H9 (cell line): ENCODE data around the gene GOLGA3. TPM values are rescaled to one million over a fixed set of nuclear protein-coding genes. Genes with fewer than 3 reads are reported as not detected.

Experiments used
- DNase-seq: peaks from one replicate; pipeline ENCODE4 v3.0.0-alpha.2; 2017
- H2AFZ ChIP-seq: one replicate; pipeline ENCODE4 v1.6.1; 2013; ENCODE audit warnings: mild to moderate bottlenecking, low read length, control low read depth, moderate library complexity
- H2AK5ac ChIP-seq: 2 replicates; pipeline ENCODE4 v1.6.1; 2013; ENCODE audit warnings: low read length, control low read depth, mixed read lengths; ENCODE audit not compliant: insufficient read length
- H2BK120ac ChIP-seq: one replicate; pipeline ENCODE4 v1.6.1; 2013; ENCODE audit warnings: low read depth, mild to moderate bottlenecking, low read length, control low read depth, inconsistent platforms; ENCODE audit not compliant: poor library complexity, severe bottlenecking
- H2BK12ac ChIP-seq: 2 replicates; pipeline ENCODE4 v1.6.1; 2013; ENCODE audit warnings: low read length, control low read depth, mixed read lengths, low read depth; ENCODE audit not compliant: insufficient read length
- H2BK15ac ChIP-seq: 2 replicates; pipeline ENCODE4 v1.6.1; 2013; ENCODE audit warnings: low read depth, low read length, control low read depth
- H2BK20ac ChIP-seq: one replicate; pipeline ENCODE4 v1.6.1; 2013; ENCODE audit warnings: low read depth, mild to moderate bottlenecking, low read length, control low read depth, inconsistent platforms; ENCODE audit not compliant: poor library complexity, severe bottlenecking
- H2BK5ac ChIP-seq: 2 replicates; pipeline ENCODE4 v1.6.1; 2013; ENCODE audit warnings: low read length, control low read depth, mixed read lengths; ENCODE audit not compliant: insufficient read length
- H3K14ac ChIP-seq: 2 replicates; pipeline ENCODE4 v1.6.1; 2013; ENCODE audit warnings: low read length, control low read depth; ENCODE audit not compliant: insufficient read depth
- H3K18ac ChIP-seq: 2 replicates; pipeline ENCODE4 v1.6.1; 2013; ENCODE audit warnings: low read depth, mild to moderate bottlenecking, mixed read lengths, low read length, control low read depth; ENCODE audit not compliant: insufficient read length
- H3K23ac ChIP-seq: 2 replicates; pipeline ENCODE4 v1.6.1; 2013; ENCODE audit warnings: low read length, control low read depth, mixed read lengths, low read depth; ENCODE audit not compliant: insufficient read length
- H3K23me2 ChIP-seq: 2 replicates; pipeline ENCODE4 v1.6.1; 2013; ENCODE audit warnings: low read depth, mild to moderate bottlenecking, mixed read lengths, low read length, control low read depth; ENCODE audit not compliant: insufficient read length, poor library complexity, severe bottlenecking
- H3K27ac ChIP-seq: 2 replicates; pipeline ENCODE4 v1.5.1; 2013; ENCODE audit warnings: low read length, control low read depth, mixed read lengths, low read depth; ENCODE audit not compliant: insufficient read length
- H3K27me3 ChIP-seq: 2 replicates; pipeline ENCODE4 v1.6.1; 2013; ENCODE audit warnings: low read length, control low read depth, inconsistent platforms; ENCODE audit not compliant: insufficient read depth
- H3K4ac ChIP-seq: 2 replicates; pipeline ENCODE4 v1.6.1; 2013; ENCODE audit warnings: low read depth, mild to moderate bottlenecking, control low read depth, inconsistent platforms, low read length, moderate library complexity
- H3K4me1 ChIP-seq: 2 replicates; pipeline ENCODE4 v1.6.1; 2013; ENCODE audit warnings: low read length, control low read depth, inconsistent platforms; ENCODE audit not compliant: insufficient read depth
- H3K4me2 ChIP-seq: 2 replicates; pipeline ENCODE4 v1.6.1; 2013; ENCODE audit warnings: low read length, control low read depth, mixed read lengths; ENCODE audit not compliant: insufficient read length, insufficient read depth
- H3K56ac ChIP-seq: 2 replicates; pipeline ENCODE4 v1.6.1; 2013; ENCODE audit warnings: low read depth, mild to moderate bottlenecking, mixed read lengths, low read length, control low read depth; ENCODE audit not compliant: insufficient read length
- H3K79me1 ChIP-seq: 2 replicates; pipeline ENCODE4 v1.6.1; 2013; ENCODE audit warnings: low read depth, mild to moderate bottlenecking, moderate library complexity, low read length, control low read depth, inconsistent platforms; ENCODE audit not compliant: insufficient read depth, poor library complexity, severe bottlenecking
- H3K79me2 ChIP-seq: 2 replicates; pipeline ENCODE4 v1.6.1; 2013; ENCODE audit warnings: low read length, control low read depth, inconsistent platforms; ENCODE audit not compliant: insufficient read depth
- H3K9ac ChIP-seq: 2 replicates; pipeline ENCODE4 v1.6.1; 2013; ENCODE audit warnings: low read length, control low read depth, mixed read lengths; ENCODE audit not compliant: insufficient read length; ENCODE audit errors: extremely low read depth
- H3K9me3 ChIP-seq: one replicate; pipeline ENCODE4 v1.6.1; 2013; ENCODE audit warnings: low read depth, low read length, inconsistent platforms; ENCODE audit not compliant: control insufficient read depth
- H3T11ph ChIP-seq: one replicate; pipeline ENCODE4 v1.6.1; 2013; ENCODE audit warnings: mild to moderate bottlenecking, low read length, control low read depth, inconsistent platforms
- H4K20me1 ChIP-seq: one replicate; pipeline ENCODE4 v1.6.1; 2013; ENCODE audit not compliant: control insufficient read depth, insufficient read length, insufficient read depth
- H4K5ac ChIP-seq: 2 replicates; pipeline ENCODE4 v1.6.1; 2013; ENCODE audit warnings: low read depth, mild to moderate bottlenecking, mixed read lengths, low read length, control low read depth; ENCODE audit not compliant: insufficient read length
- H4K8ac ChIP-seq: replicated peaks from 2 replicates; pipeline ENCODE4 v1.6.1; 2013; ENCODE audit warnings: low read length, control low read depth, mixed read lengths, low read depth; ENCODE audit not compliant: insufficient read length
- H4K91ac ChIP-seq: 2 replicates; pipeline ENCODE4 v1.6.1; 2013; ENCODE audit warnings: low read depth, mild to moderate bottlenecking, moderate library complexity, mixed read lengths, low read length, control low read depth; ENCODE audit not compliant: insufficient read length
- H3K27ac Mint-ChIP-seq, 3 experiments: 2 replicates in 2 of 3; 3 replicates in 1 of 3; pipeline ENCODE4 v1.8.0; 2020 to 2021; ENCODE audit warnings: mixed read lengths in 3 of 3, mild to moderate bottlenecking in 1 of 3, moderate library complexity in 1 of 3
- H3K27me3 Mint-ChIP-seq: 2 replicates; pipeline ENCODE4 v1.8.0; 2021; ENCODE audit warnings: low read depth, mild to moderate bottlenecking, moderate library complexity, mixed read lengths
- H3K36me3 Mint-ChIP-seq, 3 experiments: 2 replicates in 2 of 3; 3 replicates in 1 of 3; pipeline ENCODE4 v1.8.0; 2020 to 2021; ENCODE audit warnings: low read depth in 3 of 3, mixed read lengths in 3 of 3; ENCODE audit not compliant: insufficient read depth in 1 of 3
- H3K4me1 Mint-ChIP-seq, 2 experiments: 2 replicates each; pipeline ENCODE4 v1.8.0; 2020; ENCODE audit warnings: mixed read lengths in 2 of 2
- H3K4me3 Mint-ChIP-seq, 2 experiments: 2 replicates in 1 of 2; 3 replicates in 1 of 2; pipeline ENCODE4 v1.8.0; 2020 to 2021; ENCODE audit warnings: mild to moderate bottlenecking in 2 of 2, mixed read lengths in 2 of 2, moderate library complexity in 1 of 2
- H3K9me3 Mint-ChIP-seq, 2 experiments: 2 replicates in 1 of 2; 3 replicates in 1 of 2; pipeline ENCODE4 v1.8.0; 2020; ENCODE audit warnings: mild to moderate bottlenecking in 2 of 2, mixed read lengths in 2 of 2, moderate library complexity in 1 of 2
- CTCF ChIP-seq: fragments of 200-600 bp; sonication (generic); conservative IDR thresholded peaks from 3 replicates; pipeline ENCODE4 v1.8.0; 2021; ENCODE audit warnings: antibody characterized with exemption, mild to moderate bottlenecking
- WGBS: extraction: QIAGEN DNeasy Blood & Tissue Kit; methylation state at CpG from one replicate; pipeline ENCODE4 v1.1.7; 2013; ENCODE audit warnings: missing lambda C conversion rate, low lambda C conversion rate, mixed read lengths; ENCODE audit not compliant: insufficient read length; ENCODE audit errors: extremely low coverage; 5-methylcytosine and 5-hydroxymethylcytosine counted together
- total RNA-seq: library from RNA; stranded (reverse); gene quantifications from 2 replicates; pipeline ENCODE4 v1.2.1, GENCODE V29; 2021

The GOLGA3 gene
- total RNA-seq, 1 experiment from 2014 or later = 40.1 TPM

- H3K27ac Mint-ChIP-seq = no peak overlapping the region
Observed at GRCh38 chr12:132814232-132814631, 14.4 kb downstream of the GOLGA3 start.

More at GRCh38 chr12:132814232-132814631, 14.4 kb downstream of the GOLGA3 start:
- Histone ChIP-seq H3K79me1 (no peaks in the 10 kb centered on the region), H3K9me3 (no peaks in the 10 kb centered on the region), H3K27me3 (no peaks in the 10 kb centered on the region), H3K27ac (no peak overlapping the region), H2BK12ac (no peak overlapping the region), H3K4me2 (no peak overlapping the region), H4K20me1 (no peaks in the 10 kb centered on the region), H4K5ac (no peak overlapping the region), H2BK5ac (no peak overlapping the region), H3K4ac (no peak overlapping the region), H3K9ac (no peak overlapping the region), H3K4me1 (no peaks in the 10 kb centered on the region), H3K14ac (no peak overlapping the region), H4K8ac (no peak overlapping the region), H3K79me2 (no peaks in the 10 kb centered on the region), H2BK120ac (no peak overlapping the region), H3T11ph (no peak overlapping the region), H3K23ac (no peak overlapping the region), H2AK5ac (no peak overlapping the region), H2BK15ac (no peak overlapping the region), H2AFZ (no peak overlapping the region), H4K91ac (no peak overlapping the region), H3K23me2 (no peaks in the 10 kb centered on the region), H3K18ac (no peak overlapping the region), H2BK20ac (no peak overlapping the region), H3K56ac (no peak overlapping the region)
- no peaks in the 10 kb centered on the region for H3K4me1 Mint-ChIP-seq
- H3K27me3 Mint-ChIP-seq = no peaks in the 10 kb centered on the region; the same call in 1 of the 2 replicates
- peaks cover 60 to 82% (median 80%) of the 10 kb centered on the region in 3 experiments for H3K36me3 Mint-ChIP-seq
- DNase-seq = no peak
- no CpG with 5 or more reads among the region's 21 CpGs for WGBS
- peaks cover 14 to 18% of the 10 kb centered on the region in 2 experiments for H3K9me3 Mint-ChIP-seq
- TF ChIP-seq CTCF = no peak
- no peak overlapping the region for H3K4me3 Mint-ChIP-seq
